NCI-H82 (cell line): ENCODE results near the gene MINK1.
A peak's percentile ranks its signal among the peaks of the same experiment; 100 is the strongest.

Experiments
- DNase-seq: peaks from one replicate; lab custom pipeline; 2025; lab: John Stamatoyannopoulos, UW

MINK1 gene

DNA sequence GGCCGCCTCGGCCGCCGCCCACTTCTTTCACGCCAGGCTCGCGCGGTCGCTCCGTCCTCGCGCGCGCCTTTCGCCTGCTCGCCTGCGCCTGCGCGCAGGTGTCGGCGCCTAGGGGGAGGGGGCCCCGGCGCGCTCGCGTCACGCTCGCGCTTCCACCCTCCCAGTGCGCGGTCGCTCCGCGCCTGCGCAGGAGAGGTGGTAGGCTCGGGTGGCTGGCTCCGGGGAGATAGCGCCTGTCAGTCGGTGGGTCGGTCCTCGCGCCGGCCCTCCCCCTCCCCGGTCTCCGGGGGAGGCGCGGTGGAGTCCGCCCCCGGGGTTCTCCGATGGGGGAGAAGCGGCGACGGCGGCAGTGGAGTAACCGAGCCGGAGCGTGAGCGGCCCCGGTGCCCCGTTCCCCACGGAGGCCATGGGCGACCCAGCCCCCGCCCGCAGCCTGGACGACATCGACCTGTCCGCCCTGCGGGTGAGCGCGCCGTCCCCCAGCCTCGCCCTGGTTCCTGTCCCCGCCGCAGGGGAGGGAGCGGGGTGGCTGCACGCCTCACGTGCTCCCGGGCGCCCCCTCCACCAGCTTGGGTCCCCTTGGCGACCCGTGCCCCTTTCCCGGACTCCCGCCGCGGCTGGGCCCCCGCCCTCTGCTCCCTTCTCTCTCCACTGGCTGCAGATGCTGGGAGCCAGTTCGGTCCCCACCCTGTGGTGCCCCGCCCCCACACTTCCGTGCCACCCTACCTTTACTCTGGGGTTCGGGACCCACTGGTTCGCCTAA, at the start of gene MINK1:
MINK1 (plus strand) TSS at position 163 of the 763 bp plus-strand sequence; CDS start at position 407, 244 bp downstream.
- DNase-seq: peak; percentile 98

DNA sequence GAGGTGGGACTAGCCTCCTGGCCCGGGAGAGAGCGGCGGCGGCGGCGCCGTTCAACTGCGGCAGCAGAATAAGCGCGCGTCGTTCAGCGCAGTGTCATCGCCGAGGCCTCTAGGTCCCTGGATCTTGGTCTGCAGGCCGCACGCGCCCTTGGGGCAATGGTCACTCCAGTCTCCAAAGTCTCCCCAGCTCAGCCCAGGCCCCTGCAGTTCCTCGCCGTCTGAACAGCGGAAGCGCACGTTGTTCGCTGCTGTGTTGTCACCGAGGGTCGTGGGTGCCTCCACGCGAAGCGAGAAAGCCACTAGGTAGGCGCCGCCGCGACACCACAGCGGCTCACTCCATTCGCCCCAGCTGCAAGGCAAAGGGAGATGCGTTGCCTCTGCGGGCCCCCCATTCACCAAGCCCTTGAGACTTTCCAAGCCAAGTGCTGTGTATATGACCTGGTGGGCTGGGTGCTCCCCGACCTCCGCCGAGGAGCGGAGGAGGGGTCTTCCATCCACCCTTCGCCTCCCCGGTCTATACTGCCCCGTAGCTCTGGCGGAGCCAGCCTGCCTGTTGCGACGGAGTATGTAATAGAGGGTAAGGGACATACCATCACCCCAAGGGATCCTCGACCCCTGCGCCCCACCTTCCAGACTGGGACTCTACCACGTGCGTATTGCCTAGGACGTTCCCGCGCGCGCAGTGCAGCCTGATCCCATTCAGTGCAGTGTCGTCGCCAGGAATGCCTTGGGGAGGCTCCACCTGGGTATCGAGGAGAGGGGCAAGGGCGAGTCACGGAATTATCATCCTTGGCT, 47.6 kb upstream of the MINK1 start:
- DNase-seq: peak; percentile 56

DNA sequence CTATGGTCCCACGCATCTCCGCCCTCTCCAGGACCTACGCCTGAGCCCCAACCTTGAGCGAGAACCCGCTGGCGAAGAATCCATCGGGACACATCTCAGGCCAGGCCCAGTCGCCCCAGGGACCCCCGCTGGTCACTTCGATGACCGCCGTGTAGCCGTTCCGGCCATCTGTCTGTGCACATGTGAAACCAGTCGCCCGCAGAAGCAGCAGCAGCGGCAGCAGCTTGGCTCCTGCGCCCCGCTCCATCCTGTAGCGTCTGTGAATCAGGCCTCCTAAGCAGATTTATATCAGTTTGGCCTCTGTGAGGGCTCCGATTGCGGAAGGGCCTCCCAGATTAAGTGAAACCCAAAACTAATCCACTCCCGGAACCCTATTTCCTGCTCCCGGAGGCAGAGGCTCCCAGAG, 47.0 kb upstream of the MINK1 start, which contains the start of gene VMO1:
VMO1 (minus strand) TSS at position 259 of the 406 bp plus-strand sequence; CDS start at position 247, 12 bp downstream.
- peak; percentile 95 for DNase-seq

DNA sequence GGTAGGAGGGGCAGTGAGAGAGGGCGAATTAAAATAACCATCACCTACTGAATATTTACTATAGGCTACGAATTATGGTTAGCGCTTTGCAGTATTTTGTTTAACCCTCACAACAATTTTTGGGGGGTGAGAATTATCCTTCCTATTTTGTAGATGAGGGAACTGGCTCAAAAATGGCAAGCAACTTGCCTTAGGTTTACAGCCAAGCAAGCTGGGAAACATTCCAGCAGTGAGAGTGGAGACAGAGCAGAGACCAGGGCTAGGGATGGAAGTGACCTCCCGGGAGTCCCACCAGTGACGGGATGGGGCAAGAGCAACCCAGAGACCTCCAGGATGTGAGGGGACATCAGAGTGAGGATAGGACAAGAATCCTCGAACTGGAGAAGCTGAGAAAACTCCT, 46.6 kb upstream of the MINK1 start:
- DNase-seq: no peak

DNA sequence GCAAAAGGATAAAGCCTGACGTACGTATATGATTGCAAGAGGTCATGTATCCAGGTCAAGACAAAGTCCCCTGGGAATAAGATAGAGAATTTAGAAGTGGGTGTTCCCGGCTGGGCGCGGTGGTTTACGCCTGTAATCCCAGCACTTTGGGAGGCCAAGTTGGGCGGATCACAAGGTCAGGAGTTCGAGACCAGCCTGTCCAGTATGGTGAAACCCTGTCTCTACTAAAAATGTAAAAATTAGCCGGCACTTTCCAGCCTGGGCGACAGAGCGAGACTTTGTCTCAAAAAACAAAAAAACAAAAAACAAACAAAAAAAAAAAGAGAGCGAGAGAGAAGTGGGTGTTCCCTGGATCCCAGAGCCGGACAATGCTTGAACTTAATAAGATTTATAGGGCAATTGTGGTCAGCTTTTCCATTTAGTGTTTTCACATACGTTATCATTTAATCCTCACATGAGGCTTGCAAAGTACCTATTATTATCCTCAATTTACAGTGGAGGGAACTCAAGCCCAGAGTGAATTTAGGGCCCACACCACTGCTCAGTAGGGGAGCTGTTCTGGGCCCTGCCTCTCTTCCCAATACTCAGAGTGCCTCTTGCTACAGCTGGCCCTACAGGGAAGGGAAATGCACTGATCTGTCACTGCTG, 44.9 kb upstream of the MINK1 start:
- DNase-seq: no peak

DNA sequence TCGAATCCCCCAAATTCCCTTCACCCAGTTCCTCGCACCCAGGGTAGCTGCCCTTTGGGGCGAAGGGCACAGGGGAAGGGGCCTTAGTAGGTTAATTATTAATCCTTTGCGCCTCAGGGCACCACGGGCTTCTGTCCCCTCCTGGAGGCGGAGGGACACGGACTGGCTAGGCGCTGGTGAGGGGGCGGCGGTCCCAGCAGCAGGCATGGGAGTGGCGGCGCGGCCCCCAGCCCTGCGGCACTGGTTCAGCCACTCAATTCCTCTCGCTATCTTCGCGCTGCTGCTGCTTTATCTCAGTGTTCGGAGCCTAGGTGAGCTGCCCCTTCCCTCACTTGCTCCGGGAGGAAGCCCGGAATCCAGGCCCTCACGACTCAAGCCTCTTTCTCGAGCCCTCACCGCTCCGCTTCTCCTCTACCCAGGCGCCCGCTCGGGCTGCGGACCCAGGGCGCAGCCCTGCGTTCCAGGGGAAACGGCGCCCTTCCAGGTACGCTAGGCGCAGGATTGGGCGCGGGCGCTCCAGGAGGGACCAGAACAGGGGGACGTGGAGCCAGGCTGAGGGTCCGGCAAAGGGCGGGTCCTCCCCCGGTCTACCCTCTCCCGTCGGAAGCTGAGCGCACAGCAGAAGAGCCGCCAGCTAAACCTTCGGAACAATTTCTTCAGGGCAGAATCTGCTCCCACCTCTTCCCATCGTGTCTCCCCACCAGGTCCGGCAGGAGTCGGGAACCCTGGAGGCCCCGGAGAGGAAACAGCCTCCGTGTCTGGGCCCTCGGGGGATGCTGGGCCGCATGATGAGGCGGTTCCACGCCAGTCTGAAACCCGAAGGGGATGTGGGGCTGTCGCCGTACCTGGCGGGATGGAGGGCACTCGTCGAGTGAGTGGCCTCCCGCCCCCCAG, 44.1 kb upstream of the MINK1 start, which contains the start of gene GLTPD2:
GLTPD2 (plus strand) TSS at position 158 of the 894 bp plus-strand sequence; CDS start at position 206, 48 bp downstream.
- peak; percentile 55 for DNase-seq

DNA sequence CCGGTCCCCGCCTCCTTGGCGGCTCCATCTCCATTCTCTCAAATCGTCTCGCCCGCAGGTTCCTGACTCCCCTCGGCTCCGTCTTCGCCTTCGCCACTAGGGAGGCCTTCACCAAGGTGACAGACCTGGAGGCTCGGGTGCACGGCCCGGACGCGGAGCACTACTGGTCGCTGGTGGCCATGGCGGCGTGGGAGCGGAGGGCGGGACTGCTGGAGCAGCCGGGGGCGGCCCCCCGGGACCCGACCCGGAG, 43.5 kb upstream of the MINK1 start:
- no peak for DNase-seq

DNA sequence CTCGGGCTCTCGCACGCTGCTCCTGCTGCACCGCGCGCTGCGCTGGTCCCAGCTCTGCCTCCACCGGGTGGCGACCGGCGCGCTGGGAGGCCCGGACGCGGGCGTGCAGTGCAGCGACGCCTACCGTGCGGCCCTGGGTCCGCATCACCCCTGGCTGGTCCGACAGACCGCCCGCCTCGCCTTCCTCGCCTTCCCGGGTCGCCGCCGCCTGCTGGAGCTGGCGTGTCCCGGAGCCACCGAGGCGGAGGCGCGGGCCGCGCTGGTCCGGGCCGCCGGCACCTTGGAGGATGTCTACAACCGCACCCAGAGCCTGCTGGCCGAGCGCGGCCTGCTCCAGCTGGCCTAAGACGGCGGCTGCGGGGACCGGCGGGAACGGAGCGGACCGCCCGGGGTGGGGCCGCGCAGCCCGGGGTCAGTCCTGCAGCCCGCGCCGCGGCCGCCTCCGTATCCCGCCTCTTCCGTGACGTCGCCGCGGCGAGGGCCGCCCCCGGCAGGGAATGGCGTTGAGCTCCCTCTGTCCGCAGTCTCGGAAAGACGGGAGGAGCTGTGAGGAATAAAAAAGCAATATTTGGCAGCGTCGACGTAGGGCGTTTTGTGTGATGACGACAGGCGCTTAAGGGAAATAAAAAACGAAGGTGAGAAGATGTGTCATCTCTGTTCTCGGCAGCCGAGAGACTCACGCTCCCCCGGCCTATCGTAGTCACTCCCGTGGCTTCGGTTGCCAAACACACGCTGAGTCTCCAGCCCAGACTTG, 43.0 kb upstream of the MINK1 start:
- peak; percentile 92 for DNase-seq

DNA sequence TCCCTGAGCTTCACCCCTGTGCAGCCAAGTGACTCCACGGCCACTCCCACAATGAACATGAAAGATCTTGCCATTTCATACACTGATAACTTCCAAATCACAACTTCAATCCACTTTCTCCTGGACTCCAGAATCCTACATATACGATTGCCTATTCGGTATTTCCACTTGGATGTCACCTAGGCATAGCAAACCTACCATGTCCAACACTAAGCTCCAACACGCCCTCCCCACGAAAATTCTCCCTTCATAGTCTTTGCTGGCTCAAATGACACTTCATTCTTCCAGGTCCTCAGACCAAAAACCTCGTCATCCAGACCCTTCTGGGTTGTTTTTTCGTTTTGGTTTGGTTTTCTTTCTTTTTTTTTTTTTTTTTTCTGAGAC, 42.4 kb upstream of the MINK1 start:
- no peak for DNase-seq

DNA sequence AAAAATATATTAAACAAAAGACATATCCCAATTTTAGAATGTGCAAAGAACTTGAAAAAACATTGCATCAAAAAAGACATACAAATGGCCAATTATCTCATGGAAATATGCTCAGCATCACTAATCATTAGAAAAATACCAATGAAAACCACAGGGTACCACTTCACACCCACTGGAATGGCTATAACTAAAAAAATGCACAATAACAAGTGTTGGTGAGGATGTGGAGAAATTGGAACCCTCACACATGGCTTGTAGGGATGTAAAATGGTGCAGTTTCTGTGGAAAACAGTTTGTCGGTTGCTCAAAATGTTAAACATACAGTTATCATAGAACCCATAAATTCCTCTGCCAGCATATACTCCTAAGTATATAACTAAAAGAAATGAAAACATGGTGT, 38.0 kb upstream of the MINK1 start:
- no peak for DNase-seq

DNA sequence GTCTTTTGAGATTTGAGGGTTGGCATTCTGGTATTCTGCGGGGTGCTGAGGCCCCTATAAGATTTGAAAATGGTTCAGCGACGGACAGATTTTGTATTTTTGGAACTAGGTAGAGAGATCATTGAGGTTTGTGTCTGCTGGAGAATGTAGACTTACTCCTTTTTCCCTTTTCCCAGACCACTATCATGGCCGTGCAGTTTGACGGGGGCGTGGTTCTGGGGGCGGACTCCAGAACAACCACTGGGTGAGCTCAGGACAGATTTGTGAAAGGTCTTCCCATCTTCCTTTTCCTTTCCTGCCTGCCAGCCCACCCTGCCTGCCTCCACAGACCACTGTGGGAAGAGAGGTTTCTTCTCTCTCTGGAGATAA, 36.6 kb upstream of the MINK1 start:
- peak; percentile 73 for DNase-seq

DNA sequence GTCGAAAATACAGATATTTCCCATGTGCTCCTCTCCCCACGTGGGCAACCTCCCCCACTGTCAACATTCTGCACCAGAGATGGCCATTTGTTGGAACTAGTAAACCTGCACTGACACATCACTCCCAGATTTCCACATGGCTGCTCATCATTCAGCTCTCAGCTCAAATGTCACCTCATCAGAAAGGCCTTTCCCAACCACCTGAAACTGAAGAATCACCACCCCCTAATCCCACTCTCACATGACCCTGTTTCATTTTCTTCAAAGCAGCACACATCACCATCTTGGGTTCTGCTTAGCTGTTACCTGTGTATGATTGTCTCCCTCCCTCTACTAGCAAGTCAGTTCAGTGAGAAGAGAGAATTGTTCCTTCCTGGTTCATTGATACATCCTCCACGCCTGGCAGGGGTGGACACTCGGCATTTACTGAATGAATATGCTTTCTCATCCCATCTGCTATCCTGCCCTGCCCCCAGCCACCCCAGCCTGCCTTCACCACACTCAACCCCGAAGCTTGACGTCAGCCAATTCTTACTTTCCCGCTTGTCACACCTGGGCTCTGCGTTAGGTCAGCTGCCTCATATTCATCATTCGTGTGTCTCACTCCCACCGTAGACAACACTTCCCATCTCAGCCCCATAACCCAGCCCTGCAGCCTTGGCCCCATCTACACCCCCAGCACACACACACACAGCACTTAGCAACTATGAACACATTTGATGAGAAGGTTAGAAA, 32.5 kb upstream of the MINK1 start:
- DNase-seq: no peak

DNA sequence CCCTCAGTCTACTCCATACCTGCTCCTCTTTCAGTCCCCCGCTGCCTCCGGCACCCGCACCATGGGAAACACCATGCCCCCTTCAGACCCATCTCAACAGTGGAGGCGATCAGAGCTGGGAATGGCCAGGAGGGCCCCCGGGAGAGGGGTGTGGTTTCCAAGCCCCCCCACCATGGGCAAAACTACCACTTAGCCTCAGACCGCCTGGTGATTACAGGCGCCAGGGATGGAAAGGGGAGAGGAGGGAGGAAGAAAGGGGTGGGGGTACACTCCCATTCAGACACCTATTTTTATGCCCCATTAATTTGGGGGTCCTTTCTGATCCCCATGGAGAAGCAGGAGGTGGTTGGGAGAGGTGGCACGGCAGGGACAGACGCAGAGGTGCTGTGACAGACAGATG, 30.9 kb upstream of the MINK1 start, which contains the start of gene C17orf114:
C17orf114 (minus strand) TSS at position 101 of the 400 bp plus-strand sequence.
- no peak for DNase-seq

DNA sequence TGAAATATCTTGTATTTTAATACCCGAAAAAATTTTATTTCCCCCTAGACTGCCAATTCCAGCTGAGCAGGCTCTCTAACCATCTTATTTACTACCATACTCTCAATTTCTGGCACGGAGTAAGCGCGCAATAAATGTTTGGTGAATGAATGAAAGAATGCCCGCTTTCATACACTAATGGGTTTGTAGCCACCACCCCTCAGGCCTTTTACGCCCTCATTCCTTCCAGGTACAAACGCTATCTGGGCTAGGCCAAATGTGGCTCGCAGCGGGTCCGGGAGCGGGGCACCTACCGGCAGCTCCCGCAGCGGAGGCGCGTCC, 26.7 kb upstream of the MINK1 start:
- peak; percentile 58 for DNase-seq

DNA sequence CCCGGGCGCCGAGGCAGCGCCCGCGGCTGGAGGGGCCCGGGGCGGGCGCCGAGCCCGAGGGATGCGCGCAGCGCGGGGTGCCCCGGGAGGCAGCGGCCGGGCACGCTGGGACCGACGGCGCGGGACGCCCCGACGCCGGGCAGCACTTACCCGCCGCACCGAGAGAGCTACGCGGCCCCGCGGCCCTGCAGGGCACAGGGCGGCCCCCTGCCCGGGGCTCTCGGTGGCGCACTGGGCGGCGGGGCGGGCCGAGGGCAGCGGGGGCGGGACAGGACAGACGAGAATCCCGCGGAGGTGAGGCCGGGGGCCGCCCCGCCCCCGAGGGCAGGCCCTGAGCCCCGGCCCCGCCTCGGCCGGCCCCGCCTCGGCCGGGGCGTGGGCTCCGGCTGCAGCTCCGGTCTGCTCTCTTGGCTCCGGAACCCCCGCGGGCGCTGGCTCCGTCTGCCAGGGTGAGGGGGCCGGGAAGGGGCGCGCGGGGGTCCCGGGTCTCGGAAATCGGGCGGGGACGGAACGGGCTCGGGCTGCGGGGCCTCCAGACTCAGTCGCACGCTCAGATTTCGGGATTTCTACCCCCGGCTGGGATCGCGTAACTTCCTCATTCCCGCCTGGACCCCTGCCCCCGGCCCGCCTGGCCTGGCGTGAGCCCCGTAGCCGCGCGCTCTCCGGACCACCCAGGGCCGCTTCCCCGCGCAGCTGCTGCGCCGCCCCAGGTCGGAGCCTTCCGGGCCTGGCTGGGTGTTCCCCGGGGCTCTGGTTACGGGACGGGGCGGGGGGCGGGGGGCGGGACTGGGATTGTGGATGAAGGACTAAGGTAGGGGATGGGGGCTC, 26.1 kb upstream of the MINK1 start, which contains the start of gene PLD2:
PLD2 (plus strand) TSS at position 376 of the 828 bp plus-strand sequence. CDS start 621 bp downstream, outside the sequence.
- DNase-seq: peak; percentile 95

DNA sequence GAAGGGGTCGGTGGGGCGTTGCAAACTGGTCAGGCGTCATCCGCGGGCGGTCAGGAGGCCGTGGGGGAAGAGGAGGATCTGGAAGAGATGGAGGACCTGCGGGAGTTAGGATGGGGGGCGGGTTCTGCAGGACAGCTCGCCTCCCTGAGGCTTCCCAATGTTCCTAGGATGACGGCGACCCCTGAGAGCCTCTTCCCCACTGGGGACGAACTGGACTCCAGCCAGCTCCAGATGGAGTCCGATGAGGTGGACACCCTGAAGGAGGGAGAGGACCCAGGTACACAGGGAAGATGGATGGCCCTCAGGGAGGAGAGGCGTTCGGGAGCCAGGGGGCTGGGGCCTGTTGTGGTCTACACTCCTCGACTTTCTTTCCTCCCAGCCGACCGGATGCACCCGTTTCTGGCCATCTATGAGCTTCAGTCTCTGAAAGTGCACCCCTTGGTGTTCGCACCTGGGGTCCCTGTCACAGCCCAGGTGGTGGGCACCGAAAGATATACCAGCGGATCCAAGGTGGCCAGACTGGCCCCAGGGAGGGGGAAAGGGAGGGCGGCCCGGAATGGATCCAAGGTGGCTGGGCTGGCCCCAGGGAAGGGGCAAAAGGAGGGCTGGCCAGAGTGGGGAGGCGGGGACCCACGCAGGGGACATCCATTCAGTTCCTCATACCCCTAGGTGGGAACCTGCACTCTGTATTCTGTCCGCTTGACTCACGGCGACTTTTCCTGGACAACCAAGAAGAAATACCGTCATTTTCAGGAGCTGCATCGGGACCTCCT, 25.3 kb upstream of the MINK1 start:
- no peak for DNase-seq

DNA sequence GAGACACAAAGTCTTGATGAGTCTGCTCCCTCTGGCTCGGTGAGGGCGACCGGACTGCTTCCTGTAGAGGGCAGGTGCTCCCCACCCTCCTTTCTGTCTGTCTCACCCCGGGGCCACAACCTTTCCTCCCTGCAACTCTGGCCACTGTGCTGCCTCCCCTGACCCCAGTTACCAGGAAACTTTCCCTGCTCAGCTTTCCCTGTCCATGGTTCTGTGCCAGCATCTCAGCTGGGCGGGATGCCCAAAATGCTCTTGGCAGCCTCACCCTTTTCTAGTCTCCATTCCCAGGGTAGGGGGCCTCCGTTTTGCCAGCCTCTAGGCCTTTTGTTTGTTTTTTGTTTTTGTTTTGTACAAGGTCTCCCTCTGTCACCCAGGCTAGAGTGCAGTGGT, 24.8 kb upstream of the MINK1 start:
- DNase-seq: no peak

DNA sequence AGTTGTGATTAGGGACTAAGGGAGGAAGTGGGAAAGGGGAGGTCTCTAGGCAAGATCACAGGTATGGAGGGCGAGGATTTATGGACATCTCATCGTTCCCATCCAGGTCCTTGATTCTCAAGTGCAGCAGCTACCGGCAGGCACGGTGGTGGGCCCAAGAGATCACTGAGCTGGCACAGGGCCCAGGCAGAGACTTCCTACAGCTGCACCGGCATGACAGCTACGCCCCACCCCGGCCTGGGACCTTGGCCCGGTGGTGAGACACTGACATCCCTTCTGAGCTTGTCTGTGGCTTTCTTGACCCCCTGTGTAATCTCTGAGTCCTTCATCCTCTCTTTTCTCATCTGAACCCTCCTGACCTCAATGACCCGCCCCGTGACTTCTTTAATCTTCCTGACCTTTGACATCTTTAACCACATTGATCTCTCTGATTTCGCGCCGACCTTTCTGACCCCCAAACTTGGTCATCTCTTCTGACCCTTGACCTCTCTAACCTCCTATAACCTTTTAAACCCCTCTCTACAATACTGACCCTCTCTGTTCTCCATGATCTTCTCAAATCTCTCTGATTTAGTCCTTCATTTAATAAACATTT, 22.3 kb upstream of the MINK1 start:
- no peak for DNase-seq
